Ovary (tissue), 3 donors: ENCODE data around the gene METTL23.

Source experiments
- CTCF ChIP-seq, 3 donors: fragments of 450-650 bp in 2 of 3; fragments of 200-600 bp in 1 of 3; IDR thresholded peaks; one replicate each; pipeline versions ENCODE4 v1.5.1 to v1.8.0; 2016 to 2022; ENCODE audit warnings: antibody characterized with exemption in 3 of 3, mild to moderate bottlenecking in 1 of 3
- EP300 ChIP-seq: sonication (generic); formaldehyde crosslinking; IDR thresholded peaks from one replicate; pipeline ENCODE4 v1.6.1; 2017; ENCODE audit warnings: antibody characterized with exemption
- POLR2A ChIP-seq: fragments of 450-650 bp; IDR thresholded peaks from one replicate; pipeline ENCODE4 v1.6.1; 2017; ENCODE audit warnings: antibody characterized with exemption, mild to moderate bottlenecking, moderate library complexity
- donor health status: DM: no; HTN: no; CAD: no.

GRCh38 chr17:76681222-76682137, 45.2 kb upstream of the METTL23 start:
- TF ChIP-seq POLR2A (no peak), CTCF (IDR thresholded peaks at IDR 0.05) (peak; percentile 50 to 67 (median 65)), EP300 (no peak)
